Right atrium auricular region (tissue), 2 donors: Measurements from ENCODE around the gene GLE1. TPM values are rescaled to one million over a fixed set of nuclear protein-coding genes. Genes with fewer than 3 reads are reported as not detected.

Experiments used
- DNase-seq: peaks from one replicate; pipeline ENCODE4 v3.0.0-alpha.2; 2019; ENCODE audit warnings: low spot score
- H3K27ac ChIP-seq, 2 donors: fragments of 200-600 bp; sonication (generic); 1 replicate in 1 of 2; 2 replicates in 1 of 2; pipeline ENCODE4 v1.5.1; 2016 to 2019
- H3K27me3 ChIP-seq, 2 donors: fragments of 200-600 bp; sonication (generic); one replicate each; pipeline versions ENCODE4 v1.5.1 to v1.6.0; 2017 to 2019
- H3K36me3 ChIP-seq: fragments of 200-600 bp; sonication (generic); one replicate; pipeline ENCODE4 v1.5.1; 2016
- H3K4me1 ChIP-seq, 2 donors: fragments of 200-600 bp; sonication (generic); one replicate each; pipeline versions ENCODE4 v1.5.1 to v1.6.0; 2017 to 2019
- H3K4me3 ChIP-seq, 2 donors: fragments of 200-600 bp; sonication (generic); 1 replicate in 1 of 2; 2 replicates in 1 of 2; pipeline ENCODE4 v1.5.1; 2017 to 2019; ENCODE audit warnings: mild to moderate bottlenecking in 1 of 2, moderate library complexity in 1 of 2
- H3K9me3 ChIP-seq, 2 donors: fragments of 200-600 bp; sonication (generic); one replicate each; pipeline ENCODE4 v1.5.1; 2019
- CTCF ChIP-seq, 2 donors: fragments of 200-600 bp; sonication (generic); IDR thresholded peaks; one replicate each; pipeline ENCODE4 v1.5.1; 2019; ENCODE audit warnings: antibody characterized with exemption in 2 of 2
- total RNA-seq, 2 donors: library from RNA; depleted of rRNA; stranded (reverse); fragments of >200 nt; gene quantifications; one replicate each; pipeline ENCODE4 v1.1.0, GENCODE V29; 2016

The GLE1 gene
- total RNA-seq, 2 donors from 2014 or later, result 14.4 to 18.1 TPM

GRCh38 chr9:128550770-128551656, 46.5 kb downstream of the GLE1 start:
- peaks cover 0 to 58% of the 10 kb centered on the region in 2 donors for H3K4me1 ChIP-seq

GRCh38 chr9:128551657-128552152, 47.2 kb downstream of the GLE1 start:
- Histone ChIP-seq H3K36me3 (no peaks in the 10 kb centered on the region), H3K9me3 (no peaks in the 10 kb centered on the region), H3K4me1 (peaks cover 0 to 65% of the 10 kb centered on the region in 2 donors), H3K4me3 (peak overlapping the region; percentile 57 to 99), H3K27me3 (no peaks in the 10 kb centered on the region), H3K27ac (peak overlapping the region; percentile 99)
- DNase-seq, result no peak
- no peak for TF ChIP-seq CTCF (IDR thresholded peaks at IDR 0.05)

More at GRCh38 chr9:128550770-128551656, 46.5 kb downstream of the GLE1 start:
- Histone ChIP-seq H3K9me3 (no peaks in the 10 kb centered on the region), H3K4me3 (peak overlapping the region in 1 of 2 donors; percentile 99), H3K27me3 (no peaks in the 10 kb centered on the region), H3K36me3 (no peaks in the 10 kb centered on the region), H3K27ac (peak overlapping the region; percentile 99)
- no peak for TF ChIP-seq CTCF (IDR thresholded peaks at IDR 0.05)
- peak; percentile 64 for DNase-seq

- DNase-seq, result peak; percentile 89
- H3K27ac ChIP-seq, result peak within 1 kb of the TSS; percentile 99
- no peaks in the 10 kb centered on the region for H3K36me3 ChIP-seq
- H3K9me3 ChIP-seq, result no peaks in the 10 kb centered on the region
- TF ChIP-seq CTCF (IDR thresholded peaks at IDR 0.05), result peak in 1 of 2 donors; percentile 17
- peak within 1 kb of the TSS; percentile 97 to 99 for H3K4me3 ChIP-seq
- H3K27me3 ChIP-seq, result no peaks in the 10 kb centered on the region
- H3K4me1 ChIP-seq, result peaks cover 0 to 71% of the 10 kb centered on the region in 2 donors
Measured at GRCh38 chr9:128552153-128552743, 47.7 kb downstream of the GLE1 start, which contains the start of gene SPTAN1. SPTAN1 (plus strand) TSS chr9:128552587; CDS start chr9:128566741, 14,154 bp downstream.

- Histone ChIP-seq H3K9me3 (no peaks in the 10 kb centered on the region), H3K27me3 (no peaks in the 10 kb centered on the region), H3K4me1 (peaks cover 0 to 75% of the 10 kb centered on the region in 2 donors), H3K36me3 (no peaks in the 10 kb centered on the region), H3K4me3 (peak overlapping the region; percentile 97 to 99), H3K27ac (peak overlapping the region; percentile 99)
- no peak for TF ChIP-seq CTCF (IDR thresholded peaks at IDR 0.05)
- DNase-seq, result no peak
Measured at GRCh38 chr9:128552744-128553440, 48.4 kb downstream of the GLE1 start.

GRCh38 chr9:128553728-128554127, 49.2 kb downstream of the GLE1 start:
- Histone ChIP-seq H3K9me3 (no peaks in the 10 kb centered on the region), H3K4me1 (peaks cover 0 to 82% of the 10 kb centered on the region in 2 donors), H3K27ac (peak overlapping the region; percentile 99), H3K27me3 (no peaks in the 10 kb centered on the region), H3K4me3 (peak overlapping the region; percentile 97 to 99), H3K36me3 (no peaks in the 10 kb centered on the region)
- TF ChIP-seq CTCF (IDR thresholded peaks at IDR 0.05), result no peak
- DNase-seq, result no peak
